ENCODE measurements around the gene PPARG. TPM values are rescaled to one million over a fixed set of nuclear protein-coding genes. Genes with fewer than 3 reads are reported as not detected.

The PPARG gene
- total and polyA plus RNA-seq, 8 donors = 3.3 to 52.0 (median 5.4) TPM

GRCh38 chr3:12349895-12350811 is 61.3 kb downstream of the PPARG start:
- H3K27me3 ChIP-seq = no peaks in the 10 kb centered on the region
- no peak for TF ChIP-seq CTCF (IDR thresholded peaks at IDR 0.05)
- H3K4me3 ChIP-seq = no peak overlapping the region
- H3K36me3 ChIP-seq = no peaks in the 10 kb centered on the region
- H3K9me3 ChIP-seq = no peaks in the 10 kb centered on the region
- DNase-seq (peak in 2 of 4 donors; percentile 38 to 42), ATAC-seq (peak; percentile 59)
- peaks cover 0 to 52% of the 10 kb centered on the region in 2 donors for H3K4me1 ChIP-seq
- H3K27ac ChIP-seq = peak overlapping the region in 1 of 2 donors; percentile 39
- intact Hi-C loops (cut with DNase I) = no loop called here

DNA sequence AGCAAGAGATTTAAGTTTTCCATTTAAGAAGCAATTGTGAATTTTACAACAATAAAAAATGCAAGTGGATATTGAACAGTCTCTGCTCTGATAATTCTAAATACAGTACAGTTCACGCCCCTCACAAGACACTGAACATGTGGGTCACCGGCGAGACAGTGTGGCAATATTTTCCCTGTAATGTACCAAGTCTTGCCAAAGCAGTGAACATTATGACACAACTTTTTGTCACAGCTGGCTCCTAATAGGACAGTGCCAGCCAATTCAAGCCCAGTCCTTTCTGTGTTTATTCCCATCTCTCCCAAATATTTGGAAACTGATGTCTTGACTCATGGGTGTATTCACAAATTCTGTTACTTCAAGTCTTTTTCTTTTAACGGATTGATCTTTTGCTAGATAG is 62.3 kb downstream of the PPARG start:
- peaks cover 0 to 58% of the 10 kb centered on the region in 2 donors for H3K4me1 ChIP-seq
- TF ChIP-seq CTCF (IDR thresholded peaks at IDR 0.05) = no peak
- H3K36me3 ChIP-seq = no peaks in the 10 kb centered on the region
- DNase-seq (no peak), ATAC-seq (peak; percentile 59)
- no peak overlapping the region for H3K4me3 ChIP-seq
- no peaks in the 10 kb centered on the region for H3K27me3 ChIP-seq
- peak overlapping the region in 1 of 2 donors; percentile 39 for H3K27ac ChIP-seq
- intact Hi-C loops (cut with DNase I) = no loop called here
- H3K9me3 ChIP-seq = no peaks in the 10 kb centered on the region

- Histone ChIP-seq H3K4me3 (no peak overlapping the region), H3K36me3 (no peaks in the 10 kb centered on the region), H3K9me3 (no peaks in the 10 kb centered on the region), H3K27me3 (no peaks in the 10 kb centered on the region), H3K27ac (no peak overlapping the region), H3K4me1 (peaks cover 0 to 65% of the 10 kb centered on the region in 2 donors)
- intact Hi-C loops (cut with DNase I) = no loop called here
- ATAC-seq (no peak), DNase-seq (no peak)
- TF ChIP-seq CTCF (IDR thresholded peaks at IDR 0.05) = no peak
These were observed 63.4 kb downstream of the PPARG start for GRCh38 chr3:12352253-12352652.

DNA sequence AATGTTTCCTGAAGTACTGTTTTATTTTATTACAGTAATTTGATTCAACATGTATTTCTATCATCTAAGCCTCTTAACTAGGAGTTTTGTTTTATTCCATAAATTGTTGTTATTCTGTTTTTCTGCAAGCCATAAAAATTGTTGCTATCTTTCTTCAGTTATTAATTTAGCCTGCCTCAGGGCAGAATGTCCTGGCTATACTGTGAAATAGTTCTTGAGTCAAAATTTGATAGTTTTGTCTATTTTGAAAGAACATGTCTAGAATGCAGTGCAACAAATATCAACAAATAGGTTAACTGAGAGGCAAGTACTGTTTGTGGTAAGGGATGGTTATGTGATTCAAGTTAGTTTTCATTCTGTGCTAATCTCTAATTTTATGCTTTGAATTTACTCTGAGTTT is 63.9 kb downstream of the PPARG start:
- no peaks in the 10 kb centered on the region for H3K9me3 ChIP-seq
- no peak for TF ChIP-seq CTCF (IDR thresholded peaks at IDR 0.05)
- no peaks in the 10 kb centered on the region for H3K27me3 ChIP-seq
- no peak for DNase-seq
- ATAC-seq = no peak
- no peaks in the 10 kb centered on the region for H3K36me3 ChIP-seq
- intact Hi-C loops (cut with DNase I) = no loop called here
- peak overlapping the region in 1 of 2 donors; percentile 21 for H3K27ac ChIP-seq
- H3K4me3 ChIP-seq = no peak overlapping the region
- peaks cover 0 to 65% of the 10 kb centered on the region in 2 donors for H3K4me1 ChIP-seq

GRCh38 chr3:12353796-12354525 is 65.1 kb downstream of the PPARG start:
- H3K4me1 ChIP-seq = peaks cover 0 to 65% of the 10 kb centered on the region in 2 donors
- H3K27me3 ChIP-seq = no peaks in the 10 kb centered on the region
- no peak for DNase-seq
- intact Hi-C loops (cut with DNase I) = no loop called here
- no peak overlapping the region for H3K4me3 ChIP-seq
- H3K27ac ChIP-seq = peak overlapping the region in 1 of 2 donors; percentile 2
- no peak for ATAC-seq
- no peak for TF ChIP-seq CTCF (IDR thresholded peaks at IDR 0.05)
- no peaks in the 10 kb centered on the region for H3K36me3 ChIP-seq
- H3K9me3 ChIP-seq = no peaks in the 10 kb centered on the region
